SK-N-SH (cell line): ENCODE results near the gene MUSK. TPM values are rescaled to one million over a fixed set of nuclear protein-coding genes. Genes with fewer than 3 reads are reported as not detected.

Experiments used
- CTCF ChIA-PET: fragments of 300-600, 350-600 bp; formaldehyde crosslinking; extraction: SDS; loops from one replicate; lab custom pipeline; 2021; lab: Yijun Ruan, JAX
- POLR2A ChIA-PET: fragments of 350-600 bp; sonication (Branson Sonifier 250); formaldehyde crosslinking; extraction: SDS; loops from one replicate; lab custom pipeline; 2020; ENCODE audit warnings: antibody characterized with exemption, inconsistent platforms; lab: Yijun Ruan, JAX
- DNase-seq: peaks from one replicate; pipeline ENCODE4 v3.0.0; 2012
- H2AFZ ChIP-seq: fragments of 200-600 bp; sonication (generic); 2 replicates; pipeline ENCODE4 v1.8.1; 2016; ENCODE audit warnings: antibody characterized with exemption, mild to moderate bottlenecking, low read depth
- H3F3A ChIP-seq: fragments of 200-600 bp; sonication (generic); replicated peaks from 2 replicates; pipeline ENCODE3; 2016; ENCODE audit warnings: antibody characterized with exemption, mild to moderate bottlenecking; ENCODE audit not compliant: insufficient read depth
- H3K27ac ChIP-seq, 2 experiments: fragments of 200-500 bp in 1 of 2; fragments of 200-600 bp in 1 of 2; sonication (Bioruptor generic) in 1 of 2; sonication (generic), shearing (Covaris generic) in 1 of 2; 2 replicates each; pipeline versions ENCODE4 v1.5.1 to v1.6.1; 2014 to 2016; ENCODE audit warnings: low read depth in 2 of 2, inconsistent platforms in 1 of 2, low read length in 1 of 2, mild to moderate bottlenecking in 1 of 2, mixed read lengths in 1 of 2
- H3K27me3 ChIP-seq: fragments of 200-600 bp; sonication (generic), shearing (Covaris generic); 2 replicates; pipeline ENCODE4 v1.6.1; 2016; ENCODE audit warnings: mixed run types; ENCODE audit not compliant: insufficient read depth
- H3K36me3 ChIP-seq, 2 experiments: fragments of 200-500 bp in 1 of 2; fragments of 200-600 bp in 1 of 2; sonication (Bioruptor generic) in 1 of 2; sonication (generic) in 1 of 2; replicated peaks in 1 of 2; 2 replicates each; pipeline versions ENCODE3 to v1.5.1; 2014 to 2016; ENCODE audit warnings: low read length in 1 of 2, mild to moderate bottlenecking in 1 of 2; ENCODE audit not compliant: insufficient read depth in 2 of 2, control insufficient read depth in 1 of 2
- H3K4me1 ChIP-seq, 2 experiments: fragments of 200-500 bp in 1 of 2; fragments of 200-600 bp in 1 of 2; sonication (Bioruptor generic) in 1 of 2; sonication (generic), shearing (Covaris generic) in 1 of 2; 2 replicates each; pipeline versions ENCODE4 v1.5.1 to v1.6.1; 2014 to 2016; ENCODE audit warnings: low read depth in 1 of 2, low read length in 1 of 2, mixed run types in 1 of 2; ENCODE audit not compliant: insufficient read depth in 2 of 2, control insufficient read depth in 1 of 2
- H3K4me2 ChIP-seq: fragments of 200-600 bp; sonication (generic), shearing (Covaris generic); 2 replicates; pipeline ENCODE4 v1.6.1; 2017; ENCODE audit warnings: mixed run types
- H3K4me3 ChIP-seq, 2 experiments: fragments of 200-500 bp in 1 of 2; fragments of 200-600 bp in 1 of 2; sonication (Bioruptor generic) in 1 of 2; sonication (generic), shearing (Covaris generic) in 1 of 2; 2 replicates each; pipeline versions ENCODE4 v1.5.1 to v1.8.1; 2014 to 2016; ENCODE audit warnings: low read depth in 2 of 2, inconsistent platforms in 1 of 2, low read length in 1 of 2, mild to moderate bottlenecking in 1 of 2, mixed read lengths in 1 of 2, moderate library complexity in 1 of 2
- H3K79me2 ChIP-seq: fragments of 200-600 bp; sonication (generic); 2 replicates; pipeline ENCODE4 v1.8.1; 2017; ENCODE audit warnings: mild to moderate bottlenecking; ENCODE audit not compliant: insufficient read depth
- H3K9ac ChIP-seq: fragments of 200-600 bp; sonication (generic); 2 replicates; pipeline ENCODE4 v1.6.1; 2017; ENCODE audit warnings: mixed run types
- H3K9me2 ChIP-seq: fragments of 200-600 bp; sonication (generic); 2 replicates; pipeline ENCODE4 v1.6.1; 2017; ENCODE audit warnings: mixed run types
- H3K9me3 ChIP-seq: fragments of 200-600 bp; sonication (generic); 2 replicates; pipeline ENCODE4 v1.6.1; 2017; ENCODE audit warnings: mixed run types, mild to moderate bottlenecking, moderate library complexity
- H4K20me1 ChIP-seq: fragments of 200-600 bp; sonication (generic); 2 replicates; pipeline ENCODE4 v1.6.1; 2017; ENCODE audit warnings: mild to moderate bottlenecking, mixed run types; ENCODE audit not compliant: insufficient read depth
- CTCF ChIP-seq: fragments of 200-600 bp; sonication (generic); IDR thresholded peaks from 2 replicates; pipeline ENCODE4 v1.6.1; 2017; ENCODE audit warnings: antibody characterized with exemption, mild to moderate bottlenecking, moderate library complexity
- EP300 ChIP-seq, 2 experiments: IDR thresholded peaks; 2 replicates each; pipeline versions ENCODE4 v1.4.0 to v1.6.1; 2012; ENCODE audit warnings: borderline replicate concordance in 1 of 2, low read depth in 1 of 2, low read length in 1 of 2
- NRF1 ChIP-seq: IDR thresholded peaks from 2 replicates; pipeline ENCODE4 v1.6.1; 2012; ENCODE audit warnings: low read depth, mild to moderate bottlenecking, low read length
- PBX3 ChIP-seq: IDR thresholded peaks from 2 replicates; pipeline ENCODE4; 2012
- POLR2AphosphoS5 ChIP-seq: IDR thresholded peaks from 2 replicates; pipeline ENCODE4 v1.6.1; 2012; ENCODE audit warnings: low read depth, low read length
- RAD21 ChIP-seq: IDR thresholded peaks from 2 replicates; pipeline ENCODE4 v1.6.1; 2012; ENCODE audit warnings: mild to moderate bottlenecking, low read length
- RCOR1 ChIP-seq: fragments of 150-350 bp; IDR thresholded peaks from 2 replicates; pipeline ENCODE4 v1.6.1; 2017; ENCODE audit warnings: antibody characterized with exemption, low read length
- RXRA ChIP-seq: IDR thresholded peaks from 2 replicates; pipeline ENCODE4 v1.4.0; 2012; ENCODE audit warnings: low read depth, mild to moderate bottlenecking, borderline replicate concordance
- SMC3 ChIP-seq: IDR thresholded peaks from 2 replicates; pipeline ENCODE4 v1.6.1; 2012; ENCODE audit warnings: low read depth, low read length, improper control_type of control experiment
- TAF1 ChIP-seq: IDR thresholded peaks from 2 replicates; pipeline ENCODE4 v1.6.1; 2012; ENCODE audit warnings: low read depth, mild to moderate bottlenecking, low read length, moderate library complexity, borderline replicate concordance
- TCF12 ChIP-seq: IDR thresholded peaks from 2 replicates; pipeline ENCODE4 v1.4.0; 2012
- YY1 ChIP-seq: IDR thresholded peaks from 2 replicates; pipeline ENCODE4 v1.4.0; 2012; ENCODE audit warnings: low read depth, mild to moderate bottlenecking
- ZBTB33 ChIP-seq: IDR thresholded peaks from 2 replicates; pipeline ENCODE4 v1.4.0; 2012; ENCODE audit warnings: low read depth, borderline replicate concordance
- WGBS: methylation state at CpG from one replicate; pipeline ENCODE4 v1.1.6; 2017; ENCODE audit warnings: low lambda C conversion rate; 5-methylcytosine and 5-hydroxymethylcytosine counted together
- polyA plus RNA-seq, 3 experiments: library from polyadenylated mRNA; depleted of rRNA; stranded (reverse); fragments of >200 nt; gene quantifications; 2 replicates each; pipeline ENCODE4 v1.2.3, GENCODE V29; 2012
- TF ChIP-seq, protein P1 (sequence below): fragments of 150-350 bp; IDR thresholded peaks from 2 replicates; pipeline ENCODE4 v1.6.1; 2017; ENCODE audit warnings: antibody characterized with exemption, low read length, low read depth, borderline replicate concordance

MUSK gene
- polyA plus RNA-seq, 1 of the 3 experiments (the other 2 are of a cell fraction): not detected

- no peak overlapping the region for H2AFZ ChIP-seq
- POLR2A ChIA-PET: no interaction called here
These were observed 86.6 kb downstream of the MUSK start for GRCh38 chr9:110755179-110755578.

DNA sequence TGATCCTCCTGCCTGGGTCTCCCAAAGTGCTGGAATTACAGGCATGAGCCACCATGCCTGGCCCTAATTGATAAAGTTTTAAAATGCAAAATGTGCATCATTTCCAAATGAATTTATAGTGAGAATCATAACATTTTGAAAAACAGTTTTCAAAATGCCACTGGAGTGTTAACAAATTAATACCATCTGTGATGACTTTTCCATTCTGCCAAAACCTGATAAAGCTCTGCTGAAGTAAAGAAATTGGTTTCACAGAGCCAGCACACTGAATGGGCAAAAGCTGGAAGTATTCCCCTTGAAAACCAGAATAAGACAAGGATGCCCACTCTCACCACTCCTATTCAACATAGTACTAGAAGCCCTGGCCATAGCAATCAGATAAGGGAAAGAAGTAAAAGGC lies 89.6 kb downstream of the MUSK start:
- ChIA-PET POLR2A (no interaction called here), CTCF (interaction anchor here (0.8 kb wide), 1 partner anchor 49 kb away, joined by 3 read pairs; no protein-coding TSS in a partner anchor)
- H3F3A ChIP-seq: peaks cover 5% of the 10 kb centered on the region
- DNase-seq: no peak
- H3K79me2 ChIP-seq: no peaks in the 10 kb centered on the region
- H2AFZ ChIP-seq: no peak overlapping the region
- no peak overlapping the region for H3K4me3 ChIP-seq
- H4K20me1 ChIP-seq: no peaks in the 10 kb centered on the region
- no peak for TF ChIP-seq RAD21
- TF ChIP-seq, protein P1, sequence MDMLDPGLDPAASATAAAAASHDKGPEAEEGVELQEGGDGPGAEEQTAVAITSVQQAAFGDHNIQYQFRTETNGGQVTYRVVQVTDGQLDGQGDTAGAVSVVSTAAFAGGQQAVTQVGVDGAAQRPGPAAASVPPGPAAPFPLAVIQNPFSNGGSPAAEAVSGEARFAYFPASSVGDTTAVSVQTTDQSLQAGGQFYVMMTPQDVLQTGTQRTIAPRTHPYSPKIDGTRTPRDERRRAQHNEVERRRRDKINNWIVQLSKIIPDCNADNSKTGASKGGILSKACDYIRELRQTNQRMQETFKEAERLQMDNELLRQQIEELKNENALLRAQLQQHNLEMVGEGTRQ: no peak
- no peak for TF ChIP-seq EP300 (IDR thresholded peaks at IDR 0.05; ENCODE audit: borderline replicate concordance in 1 of 2, low read depth in 1 of 2, low read length in 1 of 2)
- no peak for TF ChIP-seq RCOR1
- H3K36me3 ChIP-seq: no peaks in the 10 kb centered on the region
- no peaks in the 10 kb centered on the region for H3K9me3 ChIP-seq
- no peak overlapping the region for H3K9ac ChIP-seq
- 0 out of 2 replicates have a peak, but pooled peaks cover 4% of the 10 kb centered on the region for H3K9me2 ChIP-seq
- no peak overlapping the region for H3K27ac ChIP-seq
- H3K27me3 ChIP-seq: no peaks in the 10 kb centered on the region
- H3K4me1 ChIP-seq: peaks cover 4 to 13% of the 10 kb centered on the region in 2 experiments; a peak in 3 of 4 replicates
- H3K4me2 ChIP-seq: no peak overlapping the region

More at GRCh38 chr9:110755179-110755578, 86.6 kb downstream of the MUSK start:
- no peaks in the 10 kb centered on the region for H3K79me2 ChIP-seq
- CTCF ChIA-PET: interaction anchor here (1.7 kb wide), 1 partner anchor 11 kb away, joined by 5 read pairs; no protein-coding TSS in a partner anchor
- no peak for DNase-seq
- no peak overlapping the region for H3K4me2 ChIP-seq
- TF ChIP-seq TCF12: no peak
- TF ChIP-seq RXRA: no peak
- no peak for TF ChIP-seq POLR2AphosphoS5
- no peak for TF ChIP-seq EP300 (IDR thresholded peaks at IDR 0.05; ENCODE audit: borderline replicate concordance in 1 of 2, low read depth in 1 of 2, low read length in 1 of 2)
- H3K9me3 ChIP-seq: no peaks in the 10 kb centered on the region
- no peak overlapping the region for H3K4me3 ChIP-seq
- H3K27ac ChIP-seq: no peak overlapping the region
- no peaks in the 10 kb centered on the region for H3K27me3 ChIP-seq
- H3K36me3 ChIP-seq: no peaks in the 10 kb centered on the region
- peaks cover 8 to 27% of the 10 kb centered on the region in 2 experiments; a peak in 3 of 4 replicates for H3K4me1 ChIP-seq
- 0 out of 2 replicates have a peak, but pooled peaks cover 4% of the 10 kb centered on the region for H3K9me2 ChIP-seq
- H3F3A ChIP-seq: peaks cover 14% of the 10 kb centered on the region
- H3K9ac ChIP-seq: no peak overlapping the region
- H4K20me1 ChIP-seq: no peaks in the 10 kb centered on the region

- H3K27me3 ChIP-seq: no peaks in the 10 kb centered on the region
- H3K4me2 ChIP-seq: no peak overlapping the region
- no peak overlapping the region for H3K9ac ChIP-seq
- no peak overlapping the region for H3K27ac ChIP-seq
- H3K36me3 ChIP-seq: no peaks in the 10 kb centered on the region
- H3K9me3 ChIP-seq: no peaks in the 10 kb centered on the region
- H3K4me3 ChIP-seq: no peak overlapping the region
- no peak overlapping the region for H2AFZ ChIP-seq
- H3K9me2 ChIP-seq: no peaks in the 10 kb centered on the region
- H3K4me1 ChIP-seq: no peaks in the 10 kb centered on the region; a peak in 1 of 4 replicates
- CTCF ChIA-PET: interaction anchor here (1.0 kb wide), 1 partner anchor 274 kb away, joined by 3 read pairs; no protein-coding TSS in a partner anchor
- H3F3A ChIP-seq: no peaks in the 10 kb centered on the region
- WGBS: 67% methylated on average over 2 of the region's 2 CpGs
- H4K20me1 ChIP-seq: no peaks in the 10 kb centered on the region
- H3K79me2 ChIP-seq: no peaks in the 10 kb centered on the region
- POLR2A ChIA-PET: no interaction called here
- no peak for DNase-seq
- TF ChIP-seq YY1 (no peak), TAF1 (no peak), NRF1 (no peak), CTCF (no peak), PBX3 (no peak), SMC3 (no peak), ZBTB33 (no peak)
- TF ChIP-seq, protein P1: no peak
These were observed 94.2 kb downstream of the MUSK start for GRCh38 chr9:110762783-110763182.
